Gastroesophageal sphincter (tissue), 4 donors: ENCODE results near the gene UBC. TPM values are rescaled to one million over a fixed set of nuclear protein-coding genes. Genes with fewer than 3 reads are reported as not detected.

Source experiments
- ATAC-seq: fragments of 150-250 bp; one replicate; pipeline ENCODE4 v1.9.1; 2016; ENCODE audit warnings: mild to moderate bottlenecking, moderate library complexity
- H3K27ac ChIP-seq, 4 donors: fragments of 200-600 bp; sonication (generic) in 3 of 4; 1 replicate in 3 of 4; 2 replicates in 1 of 4; pipeline ENCODE4 v1.5.1; 2016 to 2019
- H3K27me3 ChIP-seq: fragments of 200-600 bp; sonication (generic); one replicate; pipeline ENCODE4 v1.5.1; 2019
- H3K36me3 ChIP-seq, 2 donors: fragments of 200-600 bp; sonication (generic); one replicate each; pipeline ENCODE4 v1.5.1; 2019; ENCODE audit warnings: control low read depth in 1 of 2
- H3K4me1 ChIP-seq, 3 donors: fragments of 200-600 bp; sonication (generic); 1 replicate in 2 of 3; 2 replicates in 1 of 3; pipeline ENCODE4 v1.5.1; 2016 to 2019; ENCODE audit warnings: control low read depth in 2 of 3
- H3K4me3 ChIP-seq, 2 donors: fragments of 200-600 bp; sonication (generic); one replicate each; pipeline ENCODE4 v1.5.1; 2019; ENCODE audit warnings: mild to moderate bottlenecking in 1 of 2, moderate library complexity in 1 of 2
- H3K9me3 ChIP-seq, 3 donors: fragments of 200-600 bp; sonication (generic); one replicate each; pipeline ENCODE4 v1.5.1; 2017 to 2019; ENCODE audit warnings: control low read depth in 2 of 3
- CTCF ChIP-seq, 4 experiments: fragments of 200-600 bp in 2 of 4; fragments of 450-650 bp in 2 of 4; sonication (generic) in 1 of 4; IDR thresholded peaks; one replicate each; pipeline ENCODE4 v1.5.1; 2017 to 2019; ENCODE audit warnings: antibody characterized with exemption in 4 of 4, mild to moderate bottlenecking in 2 of 4, moderate library complexity in 2 of 4
- EP300 ChIP-seq: sonication (generic); formaldehyde crosslinking; IDR thresholded peaks from one replicate; pipeline ENCODE4 v1.6.1; 2017; ENCODE audit warnings: antibody characterized with exemption, mild to moderate bottlenecking
- POLR2A ChIP-seq, 2 donors: fragments of 450-650 bp; IDR thresholded peaks; one replicate each; pipeline ENCODE4 v1.6.1; 2017; ENCODE audit warnings: antibody characterized with exemption in 2 of 2, mild to moderate bottlenecking in 2 of 2, moderate library complexity in 1 of 2
- POLR2AphosphoS5 ChIP-seq: sonication (generic); formaldehyde crosslinking; IDR thresholded peaks from one replicate; pipeline ENCODE4 v1.6.1; 2017; ENCODE audit warnings: antibody characterized with exemption
- WGBS, 2 donors: methylation state at CpG; one replicate each; pipeline ENCODE4 v1.1.5; 2018; ENCODE audit warnings: low coverage in 1 of 2; 5-methylcytosine and 5-hydroxymethylcytosine counted together
- small RNA-seq, 4 donors: library from RNA; depleted of rRNA; stranded (forward); fragments of <200 nt; gene quantifications; one replicate each; pipeline ENCODE3, GENCODE V24; 2016
- total RNA-seq, 4 donors: library from RNA; depleted of rRNA; stranded (reverse); fragments of >200 nt; gene quantifications; one replicate each; pipeline ENCODE4 v1.1.0, GENCODE V29; 2016

Gene UBC
- total RNA-seq, 4 donors from 2014 or later = 1,376 to 1,776 (median 1,632) TPM

GRCh38 chr12:124864326-124864752, 50.1 kb downstream of the UBC start:
- no peaks in the 10 kb centered on the region for H3K36me3 ChIP-seq
- 91 to 93% methylated on average over 5 to 9 of the region's 14 CpGs for WGBS, 2 donors
- no peak for TF ChIP-seq EP300
- no peak for TF ChIP-seq POLR2A (IDR thresholded peaks at IDR 0.05)
- TF ChIP-seq CTCF (IDR thresholded peaks at IDR 0.05) = no peak
- no peak for TF ChIP-seq POLR2AphosphoS5
- H3K4me1 ChIP-seq = peaks cover 0 to 36% (median 6%) of the 10 kb centered on the region in 3 donors
- H3K27ac ChIP-seq = peak overlapping the region in 3 of 4 donors; percentile 65 to 80 (median 67)
- ATAC-seq = no peak
- no peaks in the 10 kb centered on the region for H3K27me3 ChIP-seq
- peak overlapping the region in 1 of 2 donors; percentile 84 for H3K4me3 ChIP-seq
- H3K9me3 ChIP-seq = no peaks in the 10 kb centered on the region

DNA sequence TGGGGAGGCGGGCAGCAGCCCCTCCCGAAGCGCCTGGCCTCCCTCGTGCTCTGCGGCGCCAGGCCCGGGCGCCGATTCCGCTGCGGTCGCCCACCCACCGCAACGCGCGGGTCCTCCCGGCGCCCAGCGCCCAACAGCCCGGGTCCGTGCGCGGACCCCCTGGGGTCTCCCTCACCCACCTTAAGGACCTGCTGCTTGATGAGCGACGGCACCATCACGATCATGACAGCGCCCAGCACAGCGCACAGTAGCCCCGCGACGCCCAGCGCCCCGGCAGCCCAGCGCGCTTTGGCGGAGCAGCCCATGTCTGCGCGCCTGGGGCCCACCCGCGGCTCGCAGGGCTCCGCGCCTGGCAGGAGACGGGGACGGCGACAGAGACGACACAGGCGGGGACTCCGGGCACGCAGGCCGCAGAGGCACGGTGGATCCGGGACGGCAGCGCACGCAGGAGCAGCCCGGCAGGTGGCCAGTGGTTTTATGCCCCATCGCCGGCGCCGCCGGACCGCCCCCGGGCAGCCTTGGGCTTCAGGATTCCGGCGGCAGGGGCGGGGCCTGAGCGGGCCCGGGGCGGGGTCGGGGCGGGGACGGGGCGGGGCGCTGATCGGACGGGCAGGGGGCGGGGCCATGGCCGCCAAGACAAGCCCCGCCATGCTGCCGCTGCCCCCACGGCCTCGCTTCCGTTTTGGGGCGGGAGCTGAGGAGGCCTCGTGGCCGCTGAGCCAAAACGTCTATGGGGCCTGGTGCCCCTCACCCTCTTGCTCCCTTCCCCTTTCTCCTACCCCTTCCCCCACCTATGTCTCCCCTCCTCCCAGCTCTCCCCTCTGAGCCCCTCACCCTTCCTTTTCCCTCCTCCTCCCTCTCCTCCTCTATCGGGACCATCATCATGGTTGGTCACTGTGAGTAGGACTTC, 50.8 kb downstream of the UBC start, which contains the start of gene SCARB1:
SCARB1 (minus strand) TSS at position 449 of the 910 bp plus-strand sequence; CDS start at position 305, 144 bp downstream.
- WGBS, 2 donors = 0% methylated on average over 1 to 5 of the region's 89 CpGs
- peak within 1 kb of the TSS; percentile 62 to 84 for H3K4me3 ChIP-seq
- H3K27me3 ChIP-seq = no peaks in the 10 kb centered on the region
- H3K9me3 ChIP-seq = no peaks in the 10 kb centered on the region
- H3K4me1 ChIP-seq = peaks cover 0 to 36% (median 6%) of the 10 kb centered on the region in 3 donors
- H3K36me3 ChIP-seq = no peaks in the 10 kb centered on the region
- ATAC-seq = peak; percentile 92
- TF ChIP-seq CTCF (IDR thresholded peaks at IDR 0.05) (peak in 1 of 4 experiments; percentile 5), POLR2A (IDR thresholded peaks at IDR 0.05) (peak in 1 of 2 donors; percentile 23), POLR2AphosphoS5 (no peak)
- peak within 1 kb of the TSS in 3 of 4 donors; percentile 65 to 80 (median 67) for H3K27ac ChIP-seq

DNA sequence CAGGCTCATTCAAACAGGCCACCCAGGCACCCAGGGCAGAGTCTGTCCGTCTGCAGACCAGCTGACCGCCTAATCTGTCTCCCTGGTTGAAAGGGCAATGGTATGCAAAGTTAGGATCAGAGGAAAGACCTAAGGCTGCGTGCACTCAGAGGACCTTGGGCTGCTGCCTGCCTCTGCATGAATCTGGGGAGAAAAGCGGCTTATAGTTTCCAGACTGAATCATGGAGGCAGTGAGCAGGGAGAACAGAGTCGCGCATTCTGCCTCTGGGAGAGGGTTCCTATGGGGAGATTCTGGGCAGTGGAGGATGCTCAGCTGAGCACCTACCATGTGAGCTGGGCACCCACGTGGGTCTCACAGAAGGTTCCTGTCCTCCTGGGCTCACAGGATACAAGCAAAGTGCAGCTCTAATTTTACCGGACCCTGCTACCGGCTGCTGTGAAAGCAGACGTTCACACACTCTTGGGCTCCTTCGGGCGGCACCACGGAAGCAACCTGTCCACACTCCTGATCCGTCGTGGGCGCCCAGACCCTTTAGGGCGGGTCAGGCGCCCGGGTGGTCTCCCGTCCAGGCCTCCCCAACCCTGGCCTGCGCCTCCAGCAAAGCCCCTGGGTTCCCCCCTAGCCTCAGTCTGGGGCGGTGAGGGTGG, 51.6 kb downstream of the UBC start:
- Histone ChIP-seq H3K4me1 (peaks cover 0 to 36% (median 6%) of the 10 kb centered on the region in 3 donors), H3K27me3 (no peaks in the 10 kb centered on the region), H3K4me3 (peak overlapping the region; percentile 62 to 84), H3K9me3 (no peaks in the 10 kb centered on the region), H3K27ac (peak overlapping the region in 3 of 4 donors; percentile 44 to 80 (median 67)), H3K36me3 (no peaks in the 10 kb centered on the region)
- WGBS, 2 donors = 40 to 86% methylated on average over 1 to 2 of the region's 22 CpGs
- ATAC-seq = peak; percentile 4
- TF ChIP-seq EP300 = no peak
- TF ChIP-seq POLR2A (IDR thresholded peaks at IDR 0.05) = no peak
- no peak for TF ChIP-seq POLR2AphosphoS5
- TF ChIP-seq CTCF (IDR thresholded peaks at IDR 0.05) = no peak

GRCh38 chr12:124861898-124862676, 52.4 kb downstream of the UBC start:
- no peak for TF ChIP-seq POLR2A (IDR thresholded peaks at IDR 0.05)
- no peak for TF ChIP-seq POLR2AphosphoS5
- no peak for TF ChIP-seq EP300
- no peak for TF ChIP-seq CTCF (IDR thresholded peaks at IDR 0.05)
- H3K4me3 ChIP-seq = peak overlapping the region in 1 of 2 donors; percentile 84
- H3K4me1 ChIP-seq = peaks cover 0 to 36% (median 6%) of the 10 kb centered on the region in 3 donors
- no peak for ATAC-seq
- H3K27me3 ChIP-seq = no peaks in the 10 kb centered on the region
- WGBS, 2 donors = 77 to 80% methylated on average over 3 to 6 of the region's 8 CpGs
- H3K9me3 ChIP-seq = no peaks in the 10 kb centered on the region
- no peaks in the 10 kb centered on the region for H3K36me3 ChIP-seq
- no peak overlapping the region for H3K27ac ChIP-seq

Small RNA genes lying within 50 kb of the gene (small RNA-seq; reads per million reads assigned to genes)
- gene MIR5188 (0 to 0.26 (median 0) reads per million in 4 donors), gene RNU6-927P (0 reads per million in 4 donors)

Other genes with a start within 250 kb of the UBC start
- gene SCARB1, start 50.8 kb downstream of the UBC start, total RNA-seq = 10 to 100 TPM in 3 of 4 donors, 1 to 10 TPM in 1; 6.8 to 13.9 (median 11.5) TPM
- 10 to 100 TPM in 2 of 4 donors, 1 to 10 TPM in 2; 8.4 to 14.6 (median 12.2) TPM for gene DHX37, start 74.5 kb upstream of the UBC start, total RNA-seq
- 1 to 10 TPM; 1.9 to 3.1 (median 2.5) TPM for gene BRI3BP, start 79.0 kb upstream of the UBC start, total RNA-seq
- 10 to 100 TPM; 10.3 to 14.6 (median 11.8) TPM for gene AACS, start 150.8 kb upstream of the UBC start, total RNA-seq